Parathyroid adenoma (tissue), 2 donors: ENCODE data around the gene P4HA3.
"Not testable (repeated sequence)": the region's sequence is repeated elsewhere in the genome, so short reads cannot be mapped to it uniquely, and the experiment has no call there.

ENCODE experiments used
- H2AFZ ChIP-seq: fragments of 300-600 bp; sonication (generic); one replicate; pipeline ENCODE4 v1.7.0; 2017; ENCODE audit warnings: antibody characterized with exemption, mild to moderate bottlenecking
- H3K27ac ChIP-seq: fragments of 300-600 bp; sonication (generic); one replicate; pipeline ENCODE4 v1.7.0; 2017
- H3K27me3 ChIP-seq: fragments of 300-600 bp; sonication (generic); one replicate; pipeline ENCODE4 v1.7.0; 2017; ENCODE audit warnings: low read length; ENCODE audit not compliant: control insufficient read depth, insufficient read depth
- H3K36me3 ChIP-seq: fragments of 300-600 bp; sonication (generic); one replicate; pipeline ENCODE4 v1.7.0; 2017; ENCODE audit warnings: low read length; ENCODE audit not compliant: control insufficient read depth, insufficient read depth
- H3K4me1 ChIP-seq: fragments of 300-600 bp; sonication (generic); one replicate; pipeline ENCODE4 v1.7.0; 2017; ENCODE audit warnings: control low read depth
- H3K4me2 ChIP-seq: fragments of 300-600 bp; sonication (generic); one replicate; pipeline ENCODE4 v1.7.0; 2017; ENCODE audit warnings: low read length
- H3K4me3 ChIP-seq: fragments of 300-600 bp; sonication (generic); one replicate; pipeline ENCODE4 v1.7.0; 2017; ENCODE audit warnings: low read depth, low read length
- H3K79me2 ChIP-seq: fragments of 300-600 bp; sonication (generic); one replicate; pipeline ENCODE4 v1.7.0; 2017; ENCODE audit warnings: control low read depth
- H3K9ac ChIP-seq: fragments of 300-600 bp; sonication (generic); one replicate; pipeline ENCODE4 v1.7.0; 2017; ENCODE audit warnings: mild to moderate bottlenecking
- H3K9me3 ChIP-seq: fragments of 300-600 bp; sonication (generic); one replicate; pipeline ENCODE4 v1.7.0; 2017; ENCODE audit warnings: low read length; ENCODE audit not compliant: control insufficient read depth
- CTCF ChIP-seq: fragments of 300-600 bp; sonication (generic); IDR thresholded peaks from one replicate; pipeline ENCODE4 v1.7.0; 2017; ENCODE audit warnings: antibody characterized with exemption, mild to moderate bottlenecking
- donor health status: primary hyperparathyroidism.

The P4HA3 gene

GRCh38 chr11:74332291-74332690, 20.9 kb upstream of the P4HA3 start:
- no peaks in the 10 kb centered on the region for H3K27me3 ChIP-seq
- H3K4me2 ChIP-seq: no peak overlapping the region
- H3K79me2 ChIP-seq: no peaks in the 10 kb centered on the region
- H3K27ac ChIP-seq: no peak overlapping the region
- TF ChIP-seq CTCF: no peak
- no peak overlapping the region for H3K9ac ChIP-seq
- H3K4me1 ChIP-seq: no peaks in the 10 kb centered on the region
- H3K4me3 ChIP-seq: no peak overlapping the region
- no peaks in the 10 kb centered on the region for H3K9me3 ChIP-seq
- H3K36me3 ChIP-seq: no peaks in the 10 kb centered on the region
- H2AFZ ChIP-seq: no peak overlapping the region

- not testable (repeated sequence) for H3K9me3 ChIP-seq, H2AFZ ChIP-seq, H3K79me2 ChIP-seq, H3K27me3 ChIP-seq, H3K4me1 ChIP-seq, H3K36me3 ChIP-seq, H3K4me3 ChIP-seq, H3K27ac ChIP-seq, H3K9ac ChIP-seq, H3K4me2 ChIP-seq
Measured at GRCh38 chr11:74331000-74331399, 19.6 kb upstream of the P4HA3 start.

GRCh38 chr11:74330075-74330858, 18.8 kb upstream of the P4HA3 start:
- no peak overlapping the region for H3K27ac ChIP-seq
- H3K4me2 ChIP-seq: no peak overlapping the region

GRCh38 chr11:74327076-74327475, 15.6 kb upstream of the P4HA3 start:
- TF ChIP-seq CTCF: no peak
- Histone ChIP-seq H2AFZ (no peak overlapping the region), H3K27me3 (no peaks in the 10 kb centered on the region), H3K27ac (no peak overlapping the region), H3K79me2 (no peaks in the 10 kb centered on the region), H3K36me3 (no peaks in the 10 kb centered on the region), H3K4me3 (no peak overlapping the region), H3K4me2 (no peak overlapping the region), H3K4me1 (no peaks in the 10 kb centered on the region), H3K9ac (no peak overlapping the region), H3K9me3 (no peaks in the 10 kb centered on the region)

More at GRCh38 chr11:74330075-74330858, 18.8 kb upstream of the P4HA3 start:
- no peak overlapping the region for H3K9ac ChIP-seq
- no peaks in the 10 kb centered on the region for H3K27me3 ChIP-seq
- no peak overlapping the region for H2AFZ ChIP-seq
- no peaks in the 10 kb centered on the region for H3K36me3 ChIP-seq
- TF ChIP-seq CTCF: no peak
- H3K4me3 ChIP-seq: no peak overlapping the region
- H3K9me3 ChIP-seq: no peaks in the 10 kb centered on the region
- no peaks in the 10 kb centered on the region for H3K79me2 ChIP-seq
- no peaks in the 10 kb centered on the region for H3K4me1 ChIP-seq

GRCh38 chr11:74326665-74327064, 15.2 kb upstream of the P4HA3 start:
- Histone ChIP-seq H2AFZ (no peak overlapping the region), H3K27me3 (no peaks in the 10 kb centered on the region), H3K36me3 (no peaks in the 10 kb centered on the region), H3K9me3 (no peaks in the 10 kb centered on the region), H3K4me3 (no peak overlapping the region), H3K27ac (no peak overlapping the region), H3K4me1 (no peaks in the 10 kb centered on the region), H3K4me2 (no peak overlapping the region), H3K79me2 (no peaks in the 10 kb centered on the region), H3K9ac (no peak overlapping the region)
- no peak for TF ChIP-seq CTCF
